Epithelial cell of proximal tubule (primary cell): ENCODE results near the gene LIMS1. TPM values are rescaled to one million over a fixed set of nuclear protein-coding genes. Genes with fewer than 3 reads are reported as not detected.
"Not testable (repeated sequence)": the region's sequence is repeated elsewhere in the genome, so short reads cannot be mapped to it uniquely, and the experiment has no call there.

Source experiments
- DNase-seq: peaks from one replicate; pipeline ENCODE4 v3.0.0-alpha.2; 2011; ENCODE audit warnings: low read depth
- H3K4me3 ChIP-seq: 2 replicates; pipeline ENCODE4 v1.5.1; 2011; ENCODE audit warnings: low read depth, mild to moderate bottlenecking, low read length
- CTCF ChIP-seq: conservative IDR thresholded peaks from 2 replicates; pipeline ENCODE4 v1.5.1; 2012; ENCODE audit warnings: low read depth, mild to moderate bottlenecking, low read length
- total RNA-seq: library from RNA; depleted of rRNA; stranded (reverse); fragments of >200 nt; gene quantifications from 2 replicates; pipeline ENCODE4 v1.2.3, GENCODE V29; 2015

The LIMS1 gene, protein sequence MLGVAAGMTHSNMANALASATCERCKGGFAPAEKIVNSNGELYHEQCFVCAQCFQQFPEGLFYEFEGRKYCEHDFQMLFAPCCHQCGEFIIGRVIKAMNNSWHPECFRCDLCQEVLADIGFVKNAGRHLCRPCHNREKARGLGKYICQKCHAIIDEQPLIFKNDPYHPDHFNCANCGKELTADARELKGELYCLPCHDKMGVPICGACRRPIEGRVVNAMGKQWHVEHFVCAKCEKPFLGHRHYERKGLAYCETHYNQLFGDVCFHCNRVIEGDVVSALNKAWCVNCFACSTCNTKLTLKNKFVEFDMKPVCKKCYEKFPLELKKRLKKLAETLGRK
- 58.3 and 95.4 TPM in 2 replicates for total RNA-seq

- peak within 1 kb of the TSS; percentile 72 for H3K4me3 ChIP-seq
- no peak for DNase-seq
- no peak for TF ChIP-seq CTCF
These were observed at the start of gene LIMS1 for GRCh38 chr2:108533832-108534583. TSS of gene LIMS1 (plus strand) at chr2:108534470. CDS start at chr2:108534563, 93 bp downstream.

DNA sequence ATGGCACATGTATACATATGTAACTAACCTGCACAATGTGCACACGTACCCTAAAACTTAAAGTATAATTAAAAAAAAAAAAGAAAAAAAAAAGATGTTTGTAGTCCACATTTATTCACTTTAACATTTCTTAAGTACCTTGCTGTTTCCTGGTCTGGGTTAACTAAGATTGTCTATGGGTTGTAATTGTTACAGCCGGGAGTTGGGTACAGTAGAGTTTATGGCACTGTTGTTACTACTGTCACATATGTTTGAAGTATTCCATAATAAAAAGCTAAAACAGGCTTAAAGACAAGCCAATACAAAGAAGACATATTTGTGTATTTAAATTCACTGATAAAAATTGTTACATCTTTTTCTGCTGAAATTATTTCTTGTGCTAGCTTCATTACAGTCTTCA, 49.0 kb upstream of the LIMS1 start:
- no peak for DNase-seq
- no peak for TF ChIP-seq CTCF
- H3K4me3 ChIP-seq = no peak overlapping the region

GRCh38 chr2:108490506-108491122, 43.7 kb upstream of the LIMS1 start:
- H3K4me3 ChIP-seq = no peak overlapping the region
- no peak for TF ChIP-seq CTCF

GRCh38 chr2:108491848-108492247, 42.4 kb upstream of the LIMS1 start:
- TF ChIP-seq CTCF = no peak
- no peak for DNase-seq
- no peak overlapping the region for H3K4me3 ChIP-seq

More at GRCh38 chr2:108490506-108491122, 43.7 kb upstream of the LIMS1 start:
- DNase-seq = no peak

DNA sequence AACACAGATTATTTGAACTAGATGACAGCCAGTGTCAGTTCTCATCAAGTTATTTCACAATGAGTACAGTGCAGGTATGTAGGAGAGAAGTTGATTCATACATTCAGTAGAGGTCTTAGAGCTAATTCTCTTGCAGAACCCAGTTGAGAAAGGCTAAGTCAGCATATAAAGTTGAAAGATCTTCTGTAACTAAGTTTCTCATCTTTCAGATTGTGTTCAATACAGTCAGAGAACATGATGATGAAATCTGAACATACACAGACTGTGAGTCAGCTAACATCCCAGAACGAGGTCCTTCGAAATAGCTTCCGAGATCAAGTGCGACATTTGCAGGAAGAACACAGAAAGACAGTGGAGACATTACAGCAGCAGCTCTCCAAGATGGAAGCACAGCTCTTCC, 41.9 kb upstream of the LIMS1 start:
- no peak overlapping the region for H3K4me3 ChIP-seq
- peak; percentile 22 for DNase-seq
- TF ChIP-seq CTCF = no peak

GRCh38 chr2:108496167-108496566, 38.1 kb upstream of the LIMS1 start:
- DNase-seq, H3K4me3 ChIP-seq: not testable (repeated sequence)

DNA sequence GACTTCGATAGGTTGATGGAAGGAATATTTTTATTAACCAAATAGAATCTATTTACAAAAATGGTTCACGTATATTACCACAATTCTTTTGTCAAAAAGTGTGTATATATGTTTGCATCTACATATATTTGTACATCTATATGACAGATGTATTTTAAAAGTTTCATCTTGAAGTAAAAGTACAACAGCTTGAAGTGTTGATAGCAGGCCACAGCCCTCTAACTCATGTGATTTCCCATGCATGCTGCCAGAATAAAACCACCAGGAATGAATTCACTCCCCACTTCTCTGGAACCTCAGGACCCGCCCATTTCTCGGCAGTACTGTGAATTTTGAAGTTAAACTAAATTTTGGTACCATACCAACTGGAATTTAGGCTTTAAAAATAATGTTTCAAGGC, 26.6 kb upstream of the LIMS1 start:
- not testable (repeated sequence) for DNase-seq, H3K4me3 ChIP-seq

DNA sequence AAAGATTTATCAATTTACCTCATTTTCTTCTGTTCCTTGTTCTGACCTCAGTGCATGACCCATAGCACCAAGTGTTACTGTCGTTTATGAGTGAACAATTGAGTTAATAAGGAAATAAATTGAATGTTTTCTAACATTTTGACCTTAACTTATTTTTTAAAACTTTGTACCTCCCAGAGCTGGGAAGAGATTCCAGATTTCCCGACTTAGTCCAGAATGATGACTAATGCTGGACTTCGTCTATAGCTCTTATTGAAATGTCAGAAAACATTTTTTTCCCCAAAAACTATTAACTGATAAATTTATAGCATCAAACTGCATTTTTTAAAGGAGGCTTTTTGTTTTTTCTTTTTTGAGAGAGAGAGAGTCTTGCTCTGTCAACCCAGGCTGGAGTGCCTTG, 21.8 kb upstream of the LIMS1 start:
- DNase-seq, H3K4me3 ChIP-seq: not testable (repeated sequence)

DNA sequence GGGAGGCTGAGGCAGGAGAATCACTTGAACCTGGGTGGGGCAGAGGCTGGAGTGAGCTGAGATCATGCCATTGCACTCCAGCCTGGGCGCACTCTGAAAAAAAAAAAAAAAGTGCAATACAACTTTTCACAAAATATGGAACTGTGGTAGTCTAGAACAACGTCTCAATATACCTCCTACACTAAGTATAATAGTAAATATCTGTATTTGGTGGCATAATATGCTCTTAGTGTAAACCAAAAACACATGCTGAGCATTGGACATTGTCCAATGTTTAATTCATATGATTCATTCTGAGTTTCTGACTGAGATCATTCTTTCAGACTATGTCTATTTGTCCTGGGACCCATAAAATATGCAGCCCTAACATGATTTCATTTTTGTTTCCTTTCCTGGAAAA, 19.8 kb upstream of the LIMS1 start:
- not testable (repeated sequence) for DNase-seq, H3K4me3 ChIP-seq

GRCh38 chr2:108524688-108525087, 9.6 kb upstream of the LIMS1 start:
- not testable (repeated sequence) for H3K4me3 ChIP-seq, DNase-seq

- not testable (repeated sequence) for H3K4me3 ChIP-seq, DNase-seq
These were observed 9.0 kb upstream of the LIMS1 start for GRCh38 chr2:108525258-108525657.
